Measurements from ENCODE around the gene SFTPA2. TPM values are rescaled to one million over a fixed set of nuclear protein-coding genes. Genes with fewer than 3 reads are reported as not detected.
"Not testable (repeated sequence)": the region's sequence is repeated elsewhere in the genome, so short reads cannot be mapped to it uniquely, and the experiment has no call there.

SFTPA2 gene
- total RNA-seq, 1 donor from 2014 or later: not detected

GRCh38 chr10:79521751-79522150 is 38.5 kb downstream of the SFTPA2 start:
- H3K36me3 Mint-ChIP-seq (ENCODE audit: low read depth); H3K9me3 Mint-ChIP-seq; H3K4me1 Mint-ChIP-seq (ENCODE audit: low read depth); DNase-seq (ENCODE audit: low spot score); intact Hi-C loops (cut with micrococcal nuclease); H3K27me3 Mint-ChIP-seq (ENCODE audit: insufficient read depth); H3K27ac Mint-ChIP-seq; H3K4me3 Mint-ChIP-seq: not testable (repeated sequence)

GRCh38 chr10:79517567-79517966 is 42.6 kb downstream of the SFTPA2 start:
- H3K27me3 Mint-ChIP-seq (ENCODE audit: insufficient read depth); H3K4me3 Mint-ChIP-seq; H3K9me3 Mint-ChIP-seq; H3K27ac Mint-ChIP-seq; H3K36me3 Mint-ChIP-seq (ENCODE audit: low read depth); DNase-seq (ENCODE audit: low spot score); intact Hi-C loops (cut with micrococcal nuclease); H3K4me1 Mint-ChIP-seq (ENCODE audit: low read depth): not testable (repeated sequence)

- H3K4me1 Mint-ChIP-seq (ENCODE audit: low read depth); DNase-seq (ENCODE audit: low spot score); H3K4me3 Mint-ChIP-seq; H3K27me3 Mint-ChIP-seq (ENCODE audit: insufficient read depth); H3K36me3 Mint-ChIP-seq (ENCODE audit: low read depth); intact Hi-C loops (cut with micrococcal nuclease); H3K27ac Mint-ChIP-seq; H3K9me3 Mint-ChIP-seq: not testable (repeated sequence)
Observed at GRCh38 chr10:79516532-79517205, 43.5 kb downstream of the SFTPA2 start.

- intact Hi-C loops (cut with micrococcal nuclease); H3K9me3 Mint-ChIP-seq: not testable (repeated sequence)
Observed at GRCh38 chr10:79511891-79512583, 48.2 kb downstream of the SFTPA2 start, which contains the start of gene EIF5AL1. Gene EIF5AL1, plus strand, starts transcription at chr10:79512533. Its CDS starts 117 bp downstream, at chr10:79512650.

GRCh38 chr10:79509934-79510508 is 50.2 kb downstream of the SFTPA2 start:
- H3K27me3 Mint-ChIP-seq (ENCODE audit: insufficient read depth); H3K4me3 Mint-ChIP-seq; intact Hi-C loops (cut with micrococcal nuclease); H3K36me3 Mint-ChIP-seq (ENCODE audit: low read depth); DNase-seq (ENCODE audit: low spot score); H3K9me3 Mint-ChIP-seq; H3K27ac Mint-ChIP-seq: not testable (repeated sequence)
- H3K4me1 Mint-ChIP-seq (ENCODE audit: low read depth): peaks cover 15% of the 10 kb centered on the region

More at GRCh38 chr10:79511891-79512583, 48.2 kb downstream of the SFTPA2 start, which contains the start of gene EIF5AL1:
- not testable (repeated sequence) for H3K36me3 Mint-ChIP-seq (ENCODE audit: low read depth); H3K27ac Mint-ChIP-seq; H3K4me1 Mint-ChIP-seq (ENCODE audit: low read depth); DNase-seq (ENCODE audit: low spot score); H3K4me3 Mint-ChIP-seq; H3K27me3 Mint-ChIP-seq (ENCODE audit: insufficient read depth)

- H3K27ac Mint-ChIP-seq; H3K4me3 Mint-ChIP-seq; H3K9me3 Mint-ChIP-seq; H3K36me3 Mint-ChIP-seq (ENCODE audit: low read depth); intact Hi-C loops (cut with micrococcal nuclease); H3K27me3 Mint-ChIP-seq (ENCODE audit: insufficient read depth); DNase-seq (ENCODE audit: low spot score): not testable (repeated sequence)
- H3K4me1 Mint-ChIP-seq (ENCODE audit: low read depth): peaks cover 15% of the 10 kb centered on the region
Observed at GRCh38 chr10:79509306-79509933, 50.8 kb downstream of the SFTPA2 start.

- peaks cover 13% of the 10 kb centered on the region for H3K27me3 Mint-ChIP-seq (ENCODE audit: insufficient read depth)
- H3K4me3 Mint-ChIP-seq; H3K36me3 Mint-ChIP-seq (ENCODE audit: low read depth); H3K27ac Mint-ChIP-seq; DNase-seq (ENCODE audit: low spot score); H3K9me3 Mint-ChIP-seq; intact Hi-C loops (cut with micrococcal nuclease): not testable (repeated sequence)
- peaks cover 15% of the 10 kb centered on the region for H3K4me1 Mint-ChIP-seq (ENCODE audit: low read depth)
Observed at GRCh38 chr10:79508245-79508644, 52.0 kb downstream of the SFTPA2 start.

GRCh38 chr10:79507440-79508167 is 52.6 kb downstream of the SFTPA2 start:
- Mint-ChIP-seq H3K4me1 (ENCODE audit: low read depth) (peaks cover 15% of the 10 kb centered on the region), H3K4me3 (no peak overlapping the region), H3K27me3 (ENCODE audit: insufficient read depth) (peaks cover 15% of the 10 kb centered on the region), H3K9me3 (no peaks in the 10 kb centered on the region), H3K27ac (no peak overlapping the region), H3K36me3 (ENCODE audit: low read depth) (no peaks in the 10 kb centered on the region)
- intact Hi-C loops (cut with micrococcal nuclease): no loop called here
- no peak for DNase-seq (ENCODE audit: low spot score)

Other genes starting within 250 kb of the SFTPA2 start
- 155 and 157 TPM in 2 replicates for gene PPIF, start 212.9 kb downstream of the SFTPA2 start, total RNA-seq
- gene ZCCHC24, start 114.8 kb downstream of the SFTPA2 start, total RNA-seq: 0.52 and 0.59 TPM in 2 replicates
- gene EIF5AL1, start 47.9 kb downstream of the SFTPA2 start, total RNA-seq: 0.34 and 0.59 TPM in 2 replicates
- gene SFTPA1, start 50.5 kb upstream of the SFTPA2 start, total RNA-seq: not detected in 2 replicates
- 0.54 and 1.5 TPM in 2 replicates for gene NUTM2B, start 142.8 kb upstream of the SFTPA2 start, total RNA-seq

All from activated T-helper 1 cell treated with anti-CD3 and anti-CD28 coated beads, Interleukin-12 subunit alpha, Interleukin-12 subunit beta, Interleukin-2, Interleukin-4 antibody, amounts not matched to agents 30 ng/mL and 10 ng/mL and 1 ng/mL, durations not matched to agents 14 hours and 24 hours and 36 hours (primary cell).